GM19328 (cell line): ENCODE measurements around the gene ZMIZ1.

Experiments used
- ATAC-seq: cut with Tn5 transposase; IDR thresholded peaks from one replicate; pipeline ENCODE4 v1.9.1; 2021; ENCODE audit warnings: mild to moderate bottlenecking, moderate library complexity; ENCODE audit not compliant: unreplicated experiment

Gene ZMIZ1

GRCh38 chr10:79096514-79096913, 27.7 kb downstream of the ZMIZ1 start:
- ATAC-seq, result no peak

GRCh38 chr10:79097021-79097872, 28.5 kb downstream of the ZMIZ1 start:
- no peak for ATAC-seq

- ATAC-seq, result no peak
Measured at GRCh38 chr10:79098061-79098460, 29.3 kb downstream of the ZMIZ1 start.

GRCh38 chr10:79098596-79099015, 29.8 kb downstream of the ZMIZ1 start:
- ATAC-seq, result peak; percentile 76

GRCh38 chr10:79099898-79100448, 31.2 kb downstream of the ZMIZ1 start:
- ATAC-seq, result no peak

- ATAC-seq, result no peak
Measured at GRCh38 chr10:79100771-79101170, 32.0 kb downstream of the ZMIZ1 start.

GRCh38 chr10:79101560-79102497, 33.1 kb downstream of the ZMIZ1 start:
- ATAC-seq, result no peak

GRCh38 chr10:79102498-79102874, 33.7 kb downstream of the ZMIZ1 start:
- ATAC-seq, result no peak

- ATAC-seq, result no peak
Measured at GRCh38 chr10:79103129-79103528, 34.4 kb downstream of the ZMIZ1 start.

GRCh38 chr10:79103585-79103984, 34.8 kb downstream of the ZMIZ1 start:
- no peak for ATAC-seq

- no peak for ATAC-seq
Measured at GRCh38 chr10:79105150-79105739, 36.5 kb downstream of the ZMIZ1 start.

GRCh38 chr10:79105818-79106217, 37.1 kb downstream of the ZMIZ1 start:
- no peak for ATAC-seq

GRCh38 chr10:79106256-79107050, 37.7 kb downstream of the ZMIZ1 start:
- ATAC-seq, result no peak

GRCh38 chr10:79107736-79108264, 39.0 kb downstream of the ZMIZ1 start:
- ATAC-seq, result no peak

GRCh38 chr10:79108728-79109127, 40.0 kb downstream of the ZMIZ1 start:
- ATAC-seq, result no peak

- no peak for ATAC-seq
Measured at GRCh38 chr10:79111427-79111826, 42.7 kb downstream of the ZMIZ1 start.

- no peak for ATAC-seq
Measured at GRCh38 chr10:79111846-79112614, 43.3 kb downstream of the ZMIZ1 start.

GRCh38 chr10:79112881-79113431, 44.2 kb downstream of the ZMIZ1 start:
- ATAC-seq, result no peak

- ATAC-seq, result no peak
Measured at GRCh38 chr10:79113827-79114226, 45.1 kb downstream of the ZMIZ1 start.
